Stimulated activated CD4-positive, alpha-beta T cell treated with anti-CD3 and anti-CD28 coated beads, Interleukin-1b, Interleukin-23, amount 100 ng/mL, for 4 hours (primary cell): ENCODE results near the gene HPSE.

ENCODE experiments used
- DNase-seq, 2 donors: peaks; one replicate each; pipeline ENCODE4 v3.0.0-alpha.2; 2020; ENCODE audit warnings: low read depth in 2 of 2

HPSE gene

DNA sequence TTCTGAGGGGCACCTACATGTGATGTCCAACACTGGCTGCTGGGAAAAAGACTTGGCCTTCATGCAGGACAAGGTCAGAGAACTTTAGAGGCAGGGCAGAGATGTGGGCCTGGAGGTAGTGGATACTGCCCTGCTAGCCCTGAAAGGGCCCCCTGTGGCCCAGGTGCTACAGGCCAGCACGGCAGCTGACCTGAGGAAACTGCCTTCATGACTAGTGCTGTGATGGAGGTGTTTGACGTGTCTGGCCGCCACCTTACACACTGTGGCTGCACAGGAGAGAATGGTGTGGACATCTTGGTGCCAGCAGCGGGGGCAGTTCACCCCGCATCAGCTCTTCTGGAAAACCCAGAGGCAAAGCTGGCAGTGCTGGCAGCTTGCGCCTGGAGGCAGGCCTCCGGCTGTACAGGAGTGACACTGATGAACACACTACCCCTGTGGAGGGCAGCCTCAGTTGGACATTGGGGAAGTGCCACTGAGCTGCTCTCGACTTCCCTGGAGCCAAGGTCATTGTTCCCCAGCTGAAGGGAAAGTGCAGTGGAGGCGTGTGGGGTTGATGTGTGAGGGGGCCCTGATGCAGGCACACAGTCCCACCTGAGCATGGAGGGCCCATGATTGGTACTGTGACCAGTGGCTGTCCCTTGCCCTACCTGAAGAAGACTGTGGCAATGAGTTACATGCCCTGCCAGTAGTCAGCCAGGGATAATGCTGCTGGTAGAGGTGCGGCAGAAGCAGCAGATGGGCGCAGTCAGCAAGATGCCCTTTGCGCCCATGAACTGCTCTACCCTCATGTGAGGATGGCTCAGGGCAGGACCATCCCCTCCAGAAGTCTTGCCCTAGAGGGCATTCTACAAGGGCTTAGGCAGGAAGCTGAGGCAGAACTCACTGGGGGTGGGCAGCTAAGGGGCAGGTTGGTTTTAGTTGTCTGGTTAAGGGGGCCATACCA lies 87.0 kb downstream of the HPSE start:
- DNase-seq: no peak
